SU-DHL-6 (cell line): ENCODE results near the gene ZNF175.
A peak's percentile ranks its signal among the peaks of the same experiment; 100 is the strongest.

Experiments
- H2AFZ ChIP-seq: fragments of 200-600 bp; sonication (generic); 2 replicates; pipeline ENCODE4 v1.6.1; 2014; ENCODE audit warnings: low read depth, mild to moderate bottlenecking, moderate library complexity, mixed read lengths, antibody characterized with exemption, low read length; ENCODE audit not compliant: severe bottlenecking
- H3F3A ChIP-seq: fragments of 200-600 bp; shearing (Covaris generic); 2 replicates; pipeline ENCODE4 v1.6.0; 2016; ENCODE audit warnings: antibody characterized with exemption, mild to moderate bottlenecking; ENCODE audit not compliant: insufficient read depth
- H3K27ac ChIP-seq: fragments of 200-600 bp; sonication (generic); 2 replicates; pipeline ENCODE4 v1.5.1; 2016; ENCODE audit warnings: low read depth, mild to moderate bottlenecking, low read length, moderate library complexity, mixed read lengths
- H3K27me3 ChIP-seq: fragments of 200-600 bp; sonication (generic), shearing (Covaris generic); 2 replicates; pipeline ENCODE4 v1.6.0; 2014; ENCODE audit warnings: mild to moderate bottlenecking, low read length
- H3K36me3 ChIP-seq: fragments of 200-600 bp; sonication (generic); 2 replicates; pipeline ENCODE4 v1.6.1; 2014; ENCODE audit warnings: mild to moderate bottlenecking, low read length, mixed read lengths
- H3K4me2 ChIP-seq: fragments of 300-600, 200-600 bp; shearing (Covaris generic), sonication (generic); 2 replicates; pipeline ENCODE4 v1.6.0; 2014; ENCODE audit warnings: low read length, low read depth, mild to moderate bottlenecking; ENCODE audit not compliant: poor library complexity, severe bottlenecking
- H3K4me3 ChIP-seq: fragments of 200-600 bp; sonication (generic); 2 replicates; pipeline ENCODE4 v1.5.1; 2014; ENCODE audit warnings: antibody characterized with exemption, low read length, mild to moderate bottlenecking, mixed read lengths; ENCODE audit not compliant: insufficient read depth, poor library complexity, severe bottlenecking
- H3K79me2 ChIP-seq: fragments of 200-600 bp; sonication (generic); 2 replicates; pipeline ENCODE4 v1.6.1; 2014; ENCODE audit warnings: mild to moderate bottlenecking, low read length, moderate library complexity; ENCODE audit not compliant: insufficient read depth
- H3K9ac ChIP-seq: fragments of 200-600 bp; sonication (generic); 2 replicates; pipeline ENCODE4 v1.7.0; 2014; ENCODE audit warnings: mild to moderate bottlenecking, low read length
- H3K9me2 ChIP-seq: fragments of 200-600 bp; sonication (generic); replicated peaks from 2 replicates; pipeline ENCODE4 v1.6.1; 2014; ENCODE audit warnings: low read length; ENCODE audit not compliant: insufficient read depth
- H3K9me3 ChIP-seq: fragments of 200-600 bp; sonication (generic); 2 replicates; pipeline ENCODE4 v1.6.1; 2014; ENCODE audit warnings: low read length, mixed read lengths; ENCODE audit not compliant: insufficient read depth
- H4K20me1 ChIP-seq: fragments of 200-600 bp; sonication (generic); 2 replicates; pipeline ENCODE4 v1.6.1; 2014; ENCODE audit warnings: low read depth, mild to moderate bottlenecking, antibody characterized with exemption, low read length, moderate library complexity, mixed read lengths
- CTCF ChIP-seq: fragments of 200-600 bp; sonication (generic); IDR thresholded peaks from one replicate; pipeline ENCODE4 v1.5.1; 2017; ENCODE audit warnings: antibody characterized with exemption, mild to moderate bottlenecking, low read length, moderate library complexity; ENCODE audit not compliant: insufficient read depth, poor library complexity, severe bottlenecking
- EZH2phosphoT487 ChIP-seq: fragments of 200-600 bp; sonication (generic), shearing (Covaris generic); conservative IDR thresholded peaks from 2 replicates; pipeline ENCODE4 v1.6.1; 2018; ENCODE audit warnings: mild to moderate bottlenecking, antibody characterized with exemption, low read length, moderate library complexity, mixed read lengths

Gene ZNF175

GRCh38 chr19:51593969-51594773 lies 23.1 kb downstream of the ZNF175 start:
- H3K27ac ChIP-seq: no peak overlapping the region
- H3K4me2 ChIP-seq: peak overlapping the region; percentile 64
- no peaks in the 10 kb centered on the region for H3F3A ChIP-seq
- no peaks in the 10 kb centered on the region for H3K9me3 ChIP-seq
- H3K4me3 ChIP-seq: peak overlapping the region; percentile 63
- H3K27me3 ChIP-seq: no peaks in the 10 kb centered on the region
- H4K20me1 ChIP-seq: no peaks in the 10 kb centered on the region
- no peaks in the 10 kb centered on the region for H3K36me3 ChIP-seq
- peak overlapping the region; percentile 64 for H3K9ac ChIP-seq
- no peaks in the 10 kb centered on the region for H3K9me2 ChIP-seq
- H2AFZ ChIP-seq: peak overlapping the region; percentile 92
- TF ChIP-seq CTCF (no peak), EZH2phosphoT487 (no peak)
- H3K79me2 ChIP-seq: no peaks in the 10 kb centered on the region

GRCh38 chr19:51594774-51595109 lies 23.7 kb downstream of the ZNF175 start:
- Histone ChIP-seq H4K20me1 (no peaks in the 10 kb centered on the region), H3K79me2 (no peaks in the 10 kb centered on the region), H3F3A (no peaks in the 10 kb centered on the region), H3K4me3 (peak overlapping the region; percentile 63), H2AFZ (peak overlapping the region; percentile 92), H3K36me3 (no peaks in the 10 kb centered on the region), H3K9me2 (no peaks in the 10 kb centered on the region), H3K27ac (no peak overlapping the region), H3K4me2 (peak overlapping the region; percentile 64), H3K27me3 (no peaks in the 10 kb centered on the region), H3K9ac (peak overlapping the region; percentile 64), H3K9me3 (no peaks in the 10 kb centered on the region)
- TF ChIP-seq CTCF (no peak), EZH2phosphoT487 (no peak)

GRCh38 chr19:51595190-51596175 lies 24.4 kb downstream of the ZNF175 start:
- Histone ChIP-seq H3K9ac (peak overlapping the region; percentile 64), H3K9me2 (no peaks in the 10 kb centered on the region), H3K27ac (no peak overlapping the region), H2AFZ (no peak overlapping the region), H3K27me3 (no peaks in the 10 kb centered on the region), H3K9me3 (no peaks in the 10 kb centered on the region), H3K4me2 (peak overlapping the region; percentile 64), H3K79me2 (no peaks in the 10 kb centered on the region), H4K20me1 (no peaks in the 10 kb centered on the region), H3F3A (no peaks in the 10 kb centered on the region), H3K4me3 (peak overlapping the region; percentile 63), H3K36me3 (no peaks in the 10 kb centered on the region)
- no peak for TF ChIP-seq CTCF
- TF ChIP-seq EZH2phosphoT487: no peak
